GM12875 (cell line): ENCODE measurements around the gene CDA.

Experiments used
- H3K4me3 ChIP-seq: one replicate; pipeline ENCODE4 v1.5.1; 2011; ENCODE audit warnings: low read depth, low read length, control low read depth
- CTCF ChIP-seq: IDR thresholded peaks from 2 replicates; pipeline ENCODE4 v1.5.1; 2011; ENCODE audit warnings: low read depth, mild to moderate bottlenecking, control low read depth, inconsistent platforms, low read length, moderate library complexity, borderline replicate concordance; ENCODE audit not compliant: insufficient read depth

The CDA gene

GRCh38 chr1:20625176-20626097, 36.5 kb downstream of the CDA start:
- no peak overlapping the region for H3K4me3 ChIP-seq
- no peak for TF ChIP-seq CTCF

DNA sequence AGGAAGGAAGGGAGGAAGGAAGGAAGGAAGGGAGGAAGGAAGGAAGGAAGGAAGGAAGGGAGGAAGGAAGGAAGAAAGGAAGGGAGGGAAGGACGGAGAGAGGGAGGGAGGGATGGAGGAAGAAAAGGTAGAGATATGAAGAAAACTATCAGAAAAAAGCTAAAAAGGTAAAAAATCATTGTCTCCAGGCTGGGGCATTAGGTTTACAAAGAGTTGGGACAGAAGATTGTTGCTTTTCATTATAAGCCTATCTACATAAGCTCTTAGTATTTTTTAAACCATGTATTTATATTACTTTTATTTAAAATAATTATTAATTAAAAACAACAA, 37.2 kb downstream of the CDA start:
- no peak for TF ChIP-seq CTCF
- no peak overlapping the region for H3K4me3 ChIP-seq

GRCh38 chr1:20626524-20626923, 37.6 kb downstream of the CDA start:
- no peak overlapping the region for H3K4me3 ChIP-seq
- no peak for TF ChIP-seq CTCF

GRCh38 chr1:20630729-20631128, 41.8 kb downstream of the CDA start:
- H3K4me3 ChIP-seq: no peak overlapping the region
- TF ChIP-seq CTCF: no peak

- no peak overlapping the region for H3K4me3 ChIP-seq
- TF ChIP-seq CTCF: no peak
Measured at GRCh38 chr1:20632386-20632785, 43.5 kb downstream of the CDA start.

- TF ChIP-seq CTCF: peak; percentile 99
- peak within 1 kb of the TSS; percentile 74 for H3K4me3 ChIP-seq
Measured at GRCh38 chr1:20633190-20634064, 44.5 kb downstream of the CDA start, which contains the start of gene PINK1. PINK1 (plus strand) TSS chr1:20633458; CDS start chr1:20633549, 91 bp downstream.
